PC-9 (cell line): ENCODE measurements around the gene RBBP4. TPM values are rescaled to one million over a fixed set of nuclear protein-coding genes. Genes with fewer than 3 reads are reported as not detected.

Source experiments
- BruUV-seq: library from RNA; stranded (reverse); fragments of 400-500 nt; replicated peaks from 2 replicates; lab custom pipeline; 2021; lab: Mats Ljungman, UMichigan
- CTCF ChIA-PET: fragments of 300-600 bp; sonication (Branson Sonifier 250); formaldehyde crosslinking; loops from one replicate; lab custom pipeline; 2022; ENCODE audit warnings: antibody characterized with exemption; lab: Charles Lee
- POLR2A ChIA-PET: fragments of 300-600 bp; sonication (Branson Sonifier 250); formaldehyde crosslinking; loops from one replicate; lab custom pipeline; 2022; ENCODE audit warnings: antibody characterized with exemption; ENCODE audit not compliant: unreplicated experiment; lab: Charles Lee
- DNase-seq, 2 experiments: peaks; one replicate each; pipeline versions ENCODE4 v3.0.0 to v3.0.0-alpha.2; 2015 to 2022; ENCODE audit warnings: mixed read lengths in 1 of 2
- H2AFZ ChIP-seq: fragments of 200-600 bp; sonication (generic); 2 replicates; pipeline ENCODE4 v1.8.1; 2017; ENCODE audit warnings: antibody characterized with exemption
- H3F3A ChIP-seq: fragments of 200-600 bp; sonication (generic); 2 replicates; pipeline ENCODE4 v1.8.1; 2017; ENCODE audit warnings: antibody characterized with exemption, mild to moderate bottlenecking, low read depth; ENCODE audit not compliant: insufficient read depth
- H3K27ac ChIP-seq: fragments of 200-600 bp; sonication (generic); 2 replicates; pipeline ENCODE4 v1.6.1; 2016; ENCODE audit warnings: mixed run types
- H3K27me3 ChIP-seq: fragments of 200-600 bp; sonication (generic); 2 replicates; pipeline ENCODE4 v1.6.1; 2016; ENCODE audit warnings: low read depth, mixed run types; ENCODE audit not compliant: insufficient read depth
- H3K36me3 ChIP-seq: fragments of 200-600 bp; sonication (generic); 2 replicates; pipeline ENCODE4 v1.6.1; 2016; ENCODE audit warnings: low read depth, mixed run types
- H3K4me1 ChIP-seq: fragments of 200-600 bp; sonication (generic); replicated peaks from 2 replicates; pipeline ENCODE4 v1.6.1; 2016; ENCODE audit warnings: mixed run types; ENCODE audit not compliant: insufficient read depth
- H3K4me2 ChIP-seq: fragments of 200-600 bp; sonication (generic); 2 replicates; pipeline ENCODE4 v1.6.1; 2017; ENCODE audit warnings: mixed run types
- H3K4me3 ChIP-seq: fragments of 200-600 bp; sonication (generic); 2 replicates; pipeline ENCODE4 v1.6.1; 2016; ENCODE audit warnings: mixed run types
- H3K79me2 ChIP-seq: fragments of 200-600 bp; sonication (generic); 2 replicates; pipeline ENCODE4 v1.6.1; 2017; ENCODE audit warnings: low read depth, mixed run types
- H3K9me2 ChIP-seq: fragments of 200-600 bp; sonication (generic); 2 replicates; pipeline ENCODE4 v1.8.1; 2017; ENCODE audit warnings: mild to moderate bottlenecking; ENCODE audit not compliant: insufficient read depth
- H3K9me3 ChIP-seq: fragments of 200-600 bp; sonication (generic); 2 replicates; pipeline ENCODE4 v1.8.1; 2016; ENCODE audit warnings: low read depth; ENCODE audit not compliant: insufficient read depth
- H4K20me1 ChIP-seq: fragments of 200-600 bp; sonication (generic); 2 replicates; pipeline ENCODE4 v1.8.1; 2017; ENCODE audit not compliant: insufficient read depth
- CTCF ChIP-seq: fragments of 200-600 bp; sonication (generic); conservative IDR thresholded peaks from 2 replicates; pipeline ENCODE4 v1.6.1; 2017; ENCODE audit warnings: mixed run types, antibody characterized with exemption, mild to moderate bottlenecking, moderate library complexity
- EZH2 ChIP-seq: fragments of 200-600 bp; sonication (generic); IDR thresholded peaks from 2 replicates; pipeline ENCODE4 v1.8.0; 2017; ENCODE audit warnings: antibody characterized with exemption, low read depth
- intact Hi-C: fragments of 100-400 bp; cut with micrococcal nuclease; formaldehyde crosslinking; loops from one replicate; pipeline ENCODE4 v1.10.0; 2022; ENCODE audit not compliant: unreplicated experiment
- total RNA-seq: library from RNA; stranded (reverse); gene quantifications from 2 replicates; pipeline ENCODE4 v1.2.3, GENCODE V29; 2021

The RBBP4 gene
- total RNA-seq, 1 experiment from 2014 or later = 206 TPM

DNA sequence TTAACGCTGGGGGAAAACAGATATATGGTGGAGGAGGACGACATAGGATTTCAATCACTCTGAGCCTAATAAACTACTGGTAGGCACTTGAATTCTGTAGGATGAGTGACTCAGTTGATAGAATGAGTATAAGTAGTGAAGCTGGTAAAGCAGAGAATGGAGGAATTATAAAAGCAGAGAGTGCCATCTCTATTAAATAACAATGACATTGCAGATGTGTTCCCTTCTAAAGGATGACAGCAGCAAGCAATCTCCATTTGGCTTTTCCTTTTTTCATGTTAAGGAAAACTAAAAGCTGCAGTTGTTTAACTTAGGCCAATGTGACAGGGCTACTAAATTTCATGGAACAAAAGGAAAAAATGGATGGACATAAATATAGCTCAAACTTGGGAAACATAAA lies 18.2 kb upstream of the RBBP4 start:
- Histone ChIP-seq H3K9me2 (no peaks in the 10 kb centered on the region), H3K27me3 (no peaks in the 10 kb centered on the region), H3K4me2 (no peak overlapping the region), H3K79me2 (peaks cover 18% of the 10 kb centered on the region), H3F3A (peaks cover 16% of the 10 kb centered on the region), H3K4me1 (peaks cover 20% of the 10 kb centered on the region), H3K9me3 (no peaks in the 10 kb centered on the region), H3K27ac (no peak overlapping the region), H4K20me1 (no peaks in the 10 kb centered on the region), H2AFZ (no peak overlapping the region), H3K4me3 (no peak overlapping the region), H3K36me3 (peaks cover 17% of the 10 kb centered on the region; the same call in 1 of the 2 replicates)
- intact Hi-C loops = no loop called here
- POLR2A ChIA-PET = no interaction called here
- DNase-seq = no peak
- no TSS peak for BruUV-seq
- CTCF ChIA-PET = no interaction called here
- TF ChIP-seq EZH2 (no peak), CTCF (no peak)

- DNase-seq = no peak
- Histone ChIP-seq H3K4me3 (no peak overlapping the region), H4K20me1 (no peaks in the 10 kb centered on the region), H3K79me2 (peaks cover 27% of the 10 kb centered on the region), H3K27me3 (no peaks in the 10 kb centered on the region), H3K36me3 (peaks cover 13% of the 10 kb centered on the region; the same call in 1 of the 2 replicates), H3K9me2 (no peaks in the 10 kb centered on the region), H3K27ac (peak overlapping the region; percentile 78; the same call in 1 of the 2 replicates), H3K4me2 (no peak overlapping the region), H3F3A (peaks cover 21% of the 10 kb centered on the region), H2AFZ (no peak overlapping the region), H3K9me3 (no peaks in the 10 kb centered on the region), H3K4me1 (peaks cover 22% of the 10 kb centered on the region)
- no TSS peak for BruUV-seq
- CTCF ChIA-PET = interaction anchor here (0.6 kb wide), 1 partner anchor 214 kb away, joined by 7 read pairs; no protein-coding TSS in a partner anchor
- POLR2A ChIA-PET = no interaction called here
- TF ChIP-seq EZH2 = no peak
- no peak for TF ChIP-seq CTCF
- intact Hi-C loops = no loop called here
Measured at GRCh38 chr1:32635508-32636277, 15.3 kb upstream of the RBBP4 start.

DNA sequence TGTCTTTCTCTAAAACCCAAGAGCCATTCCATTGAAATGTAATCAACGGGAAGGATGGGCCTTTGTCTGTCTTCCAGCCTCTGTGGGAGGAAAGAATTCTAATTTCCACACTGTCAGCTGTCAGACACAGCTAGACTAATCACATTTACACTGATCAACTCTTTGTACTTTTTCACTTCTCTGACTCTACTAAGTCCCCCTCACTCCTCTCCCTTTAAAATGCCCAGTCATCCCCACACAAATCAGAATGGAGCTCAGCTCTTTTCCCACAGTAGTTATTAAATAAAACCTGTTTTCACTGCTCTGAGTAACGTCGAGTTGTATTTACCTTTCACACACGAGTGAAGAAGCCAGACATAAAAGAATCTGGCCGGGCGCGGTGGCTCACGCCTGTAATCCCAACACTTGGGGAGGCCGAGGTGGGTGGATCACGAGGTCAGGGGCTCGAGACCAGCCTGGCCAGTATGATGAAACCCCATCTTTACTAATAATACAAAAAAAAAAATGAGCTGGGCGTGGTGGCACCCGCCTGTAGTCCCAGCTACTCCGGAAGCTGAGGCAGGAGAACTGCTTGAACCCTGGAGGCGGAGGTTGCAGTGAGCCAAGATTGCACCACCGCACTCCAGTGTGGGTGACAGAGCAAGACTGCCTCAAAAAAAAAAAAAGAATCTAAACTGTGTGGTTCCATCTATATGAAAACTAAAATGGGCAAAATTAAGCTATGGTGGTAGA lies 13.9 kb upstream of the RBBP4 start:
- H3K36me3 ChIP-seq = peaks cover 13% of the 10 kb centered on the region; the same call in 1 of the 2 replicates
- H3K9me3 ChIP-seq = no peaks in the 10 kb centered on the region
- peaks cover 31% of the 10 kb centered on the region for H3K79me2 ChIP-seq
- peak overlapping the region; percentile 38 for H3K4me2 ChIP-seq
- no peak overlapping the region for H2AFZ ChIP-seq
- H3F3A ChIP-seq = peaks cover 21% of the 10 kb centered on the region
- intact Hi-C loops = no loop called here
- no peaks in the 10 kb centered on the region for H3K27me3 ChIP-seq
- DNase-seq = peak; percentile 5 to 72
- H3K9me2 ChIP-seq = no peaks in the 10 kb centered on the region
- no TSS peak for BruUV-seq
- CTCF ChIA-PET = no interaction called here
- TF ChIP-seq CTCF = no peak
- no peak overlapping the region for H3K4me3 ChIP-seq
- peak overlapping the region; percentile 78 for H3K27ac ChIP-seq
- POLR2A ChIA-PET = interaction anchor here (0.6 to 0.9 kb wide), 2 partner anchors 14 to 25 kb away, joined by 3 read pairs; partner anchors contain the start of gene RBBP4
- no peaks in the 10 kb centered on the region for H4K20me1 ChIP-seq
- H3K4me1 ChIP-seq = peaks cover 22% of the 10 kb centered on the region
